Activated CD8-positive, alpha-beta T cell treated with anti-CD3 and anti-CD28 coated beads for 36 hours (primary cell): ENCODE measurements around the gene H19. TPM values are rescaled to one million over a fixed set of nuclear protein-coding genes. Genes with fewer than 3 reads are reported as not detected.

Experiments
- ATAC-seq: fragments of 200-7000 bp; cut with Tn5 transposase; one replicate; pipeline ENCODE4 v1.10.0; 2021; ENCODE audit warnings: mild to moderate bottlenecking, moderate library complexity
- CTCF ChIA-PET: fragments of 350-600 bp; sonication (Branson Sonifier 250); formaldehyde crosslinking; loops from one replicate; lab custom pipeline; 2021; ENCODE audit warnings: antibody characterized with exemption; lab: Charles Lee
- POLR2A ChIA-PET: fragments of 350-600 bp; sonication (Branson Sonifier 250); formaldehyde crosslinking; loops from one replicate; lab custom pipeline; 2021; ENCODE audit warnings: antibody characterized with exemption; lab: Charles Lee
- DNase-seq: peaks from one replicate; pipeline ENCODE4 v3.0.0-alpha.2; 2020
- H3K27ac Mint-ChIP-seq: one replicate; pipeline ENCODE4 v1.8.0; 2021; ENCODE audit warnings: mild to moderate bottlenecking, mixed read lengths
- H3K27me3 Mint-ChIP-seq: one replicate; pipeline ENCODE4 v1.8.0; 2021; ENCODE audit warnings: mixed read lengths
- H3K36me3 Mint-ChIP-seq: one replicate; pipeline ENCODE4 v1.8.0; 2021; ENCODE audit warnings: low read depth, mixed read lengths
- H3K4me1 Mint-ChIP-seq: one replicate; pipeline ENCODE4 v1.8.0; 2021; ENCODE audit warnings: low read depth, mixed read lengths
- H3K4me3 Mint-ChIP-seq: one replicate; pipeline ENCODE4 v1.8.0; 2021; ENCODE audit warnings: mild to moderate bottlenecking, moderate library complexity, mixed read lengths
- H3K9me3 Mint-ChIP-seq: one replicate; pipeline ENCODE4 v1.8.0; 2021; ENCODE audit warnings: mixed read lengths
- intact Hi-C: fragments of 100-400 bp; cut with micrococcal nuclease; formaldehyde crosslinking; loops from one replicate; pipeline ENCODE4 v1.10.0; 2022
- total RNA-seq, 2 experiments: library from RNA; stranded (reverse); gene quantifications; one replicate each; pipeline ENCODE4 v1.2.3, GENCODE V29; 2021
- TF ChIP-seq, protein P1 (sequence below): fragments of 200-600 bp; IDR thresholded peaks from one replicate; pipeline ENCODE4 v1.8.0; 2022; ENCODE audit warnings: antibody characterized with exemption, mild to moderate bottlenecking

The H19 gene
- total RNA-seq, 2 experiments from 2014 or later, result not detected

GRCh38 chr11:1968454-1969002 is 29.1 kb downstream of the H19 start:
- Mint-ChIP-seq H3K27ac (no peak overlapping the region), H3K4me1 (no peaks in the 10 kb centered on the region), H3K9me3 (no peaks in the 10 kb centered on the region), H3K27me3 (no peaks in the 10 kb centered on the region), H3K4me3 (no peak overlapping the region), H3K36me3 (no peaks in the 10 kb centered on the region)
- TF ChIP-seq, protein P1, sequence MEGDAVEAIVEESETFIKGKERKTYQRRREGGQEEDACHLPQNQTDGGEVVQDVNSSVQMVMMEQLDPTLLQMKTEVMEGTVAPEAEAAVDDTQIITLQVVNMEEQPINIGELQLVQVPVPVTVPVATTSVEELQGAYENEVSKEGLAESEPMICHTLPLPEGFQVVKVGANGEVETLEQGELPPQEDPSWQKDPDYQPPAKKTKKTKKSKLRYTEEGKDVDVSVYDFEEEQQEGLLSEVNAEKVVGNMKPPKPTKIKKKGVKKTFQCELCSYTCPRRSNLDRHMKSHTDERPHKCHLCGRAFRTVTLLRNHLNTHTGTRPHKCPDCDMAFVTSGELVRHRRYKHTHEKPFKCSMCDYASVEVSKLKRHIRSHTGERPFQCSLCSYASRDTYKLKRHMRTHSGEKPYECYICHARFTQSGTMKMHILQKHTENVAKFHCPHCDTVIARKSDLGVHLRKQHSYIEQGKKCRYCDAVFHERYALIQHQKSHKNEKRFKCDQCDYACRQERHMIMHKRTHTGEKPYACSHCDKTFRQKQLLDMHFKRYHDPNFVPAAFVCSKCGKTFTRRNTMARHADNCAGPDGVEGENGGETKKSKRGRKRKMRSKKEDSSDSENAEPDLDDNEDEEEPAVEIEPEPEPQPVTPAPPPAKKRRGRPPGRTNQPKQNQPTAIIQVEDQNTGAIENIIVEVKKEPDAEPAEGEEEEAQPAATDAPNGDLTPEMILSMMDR, result no peak
- ChIA-PET POLR2A (no interaction called here), CTCF (interaction anchor here (1.0 to 1.4 kb wide), 2 partner anchors 59 to 135 kb away, joined by 3 to 8 read pairs; no protein-coding TSS in a partner anchor)
- intact Hi-C loops, result no loop called here
- DNase-seq, result no peak
- ATAC-seq, result no peak

DNA sequence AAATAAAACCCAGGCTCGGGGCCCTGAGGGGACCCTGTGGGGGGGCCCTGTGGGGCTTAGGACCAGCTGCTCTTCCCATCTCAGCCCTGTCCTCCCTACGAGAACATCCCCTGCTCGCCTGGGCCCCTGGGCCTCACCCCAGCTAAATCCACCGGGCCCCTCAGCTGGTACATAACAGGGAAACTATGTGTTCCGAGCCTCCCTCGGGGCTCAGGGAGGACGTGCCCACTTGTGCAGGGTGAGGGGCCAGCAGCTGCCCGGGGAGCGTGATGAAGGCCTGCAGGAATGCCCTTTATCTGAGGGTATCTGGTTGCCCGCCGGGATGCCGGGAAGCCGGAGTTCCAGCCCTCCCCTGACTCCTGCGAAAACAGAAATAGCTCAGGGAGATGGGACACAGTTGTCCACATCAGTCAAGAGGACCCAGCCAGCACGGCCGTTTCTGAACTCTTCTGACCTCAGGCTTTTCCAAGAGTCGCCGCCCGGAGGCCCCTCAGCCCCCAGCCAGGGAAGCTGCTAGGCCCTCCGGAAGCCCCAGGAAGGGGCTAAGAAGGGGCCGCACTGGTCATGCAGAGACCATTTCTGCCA is 29.9 kb downstream of the H19 start:
- H3K4me3 Mint-ChIP-seq, result no peak overlapping the region
- H3K9me3 Mint-ChIP-seq, result no peaks in the 10 kb centered on the region
- TF ChIP-seq, protein P1, result no peak

GRCh38 chr11:1966531-1966930 is 31.1 kb downstream of the H19 start:
- POLR2A ChIA-PET, result interaction anchor here (1.0 kb wide), 1 partner anchor 11 kb away, joined by 4 read pairs; no protein-coding TSS in a partner anchor
- DNase-seq, result no peak
- intact Hi-C loops, result no loop called here

More for the DNA sequence above, 29.9 kb downstream of the H19 start:
- no peaks in the 10 kb centered on the region for H3K4me1 Mint-ChIP-seq
- H3K27me3 Mint-ChIP-seq, result no peaks in the 10 kb centered on the region
- ChIA-PET CTCF (interaction anchor here (1.0 to 1.6 kb wide), 3 partner anchors 58 to 184 kb away, joined by 3 to 8 read pairs (median 3); no protein-coding TSS in a partner anchor), POLR2A (no interaction called here)
- H3K36me3 Mint-ChIP-seq, result no peaks in the 10 kb centered on the region
- DNase-seq, result no peak
- intact Hi-C loops, result no loop called here
- no peak for ATAC-seq
- no peak overlapping the region for H3K27ac Mint-ChIP-seq

DNA sequence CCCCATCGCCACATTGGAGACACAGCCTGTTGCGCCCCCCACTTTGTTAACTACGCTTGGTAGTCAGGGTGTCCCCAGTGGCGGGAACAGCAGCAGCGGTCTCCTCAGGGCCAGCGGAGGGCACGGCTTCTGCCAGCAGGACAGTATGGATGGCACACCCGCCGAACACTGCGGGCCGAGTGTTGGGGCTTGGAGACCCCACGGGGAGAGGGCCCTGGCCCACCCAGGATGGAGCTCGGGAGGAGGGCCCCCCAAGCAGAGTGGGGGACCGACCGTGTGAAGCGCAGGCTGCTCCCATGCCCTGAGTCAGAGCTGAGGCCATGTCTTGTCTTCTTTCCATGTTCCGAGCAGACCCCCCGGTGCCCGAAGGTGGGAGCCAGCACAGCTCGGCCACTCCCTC is 32.7 kb downstream of the H19 start:
- TF ChIP-seq, protein P1, result no peak
- CTCF ChIA-PET, result no interaction called here
- ATAC-seq, result no peak
- no peaks in the 10 kb centered on the region for H3K27me3 Mint-ChIP-seq
- H3K36me3 Mint-ChIP-seq, result no peaks in the 10 kb centered on the region
- no peak for DNase-seq
- no peaks in the 10 kb centered on the region for H3K4me1 Mint-ChIP-seq
- POLR2A ChIA-PET, result no interaction called here
- H3K9me3 Mint-ChIP-seq, result no peaks in the 10 kb centered on the region
- no peak overlapping the region for H3K4me3 Mint-ChIP-seq
- no peak overlapping the region for H3K27ac Mint-ChIP-seq
- intact Hi-C loops, result no loop called here

More at GRCh38 chr11:1966531-1966930, 31.1 kb downstream of the H19 start:
- H3K27me3 Mint-ChIP-seq, result no peaks in the 10 kb centered on the region
- no peaks in the 10 kb centered on the region for H3K4me1 Mint-ChIP-seq
- no peak overlapping the region for H3K27ac Mint-ChIP-seq
- H3K4me3 Mint-ChIP-seq, result no peak overlapping the region
- H3K9me3 Mint-ChIP-seq, result no peaks in the 10 kb centered on the region
- no peaks in the 10 kb centered on the region for H3K36me3 Mint-ChIP-seq
- CTCF ChIA-PET, result interaction anchor here (0.6 to 1.6 kb wide), 2 partner anchors 185 to 342 kb away, joined by 3 to 4 read pairs; no protein-coding TSS in a partner anchor
- TF ChIP-seq, protein P1, result no peak
- no peak for ATAC-seq

DNA sequence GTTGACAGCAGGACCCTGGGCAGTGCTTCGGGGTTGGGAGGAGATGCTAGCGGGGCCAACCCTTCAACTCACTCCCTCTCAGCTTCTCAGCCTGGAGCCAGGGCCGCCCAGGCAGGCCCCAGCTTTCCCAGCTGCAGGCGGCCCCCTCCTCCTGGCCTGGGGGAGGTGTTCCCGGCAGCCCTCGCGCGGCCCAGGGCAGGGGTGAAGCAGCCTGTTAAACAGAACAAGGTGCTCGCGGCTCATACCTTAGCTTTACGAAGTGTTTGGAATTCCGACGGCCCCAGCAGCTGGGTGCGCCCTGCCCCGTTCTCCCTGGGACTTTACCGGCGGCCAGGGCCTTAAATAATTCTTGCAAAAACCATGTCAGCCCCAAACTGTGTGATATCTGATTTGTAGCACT is 33.3 kb downstream of the H19 start:
- intact Hi-C loops, result no loop called here
- ATAC-seq (no peak), DNase-seq (no peak)
- CTCF ChIA-PET, result no interaction called here
- Mint-ChIP-seq H3K4me1 (no peaks in the 10 kb centered on the region), H3K27ac (no peak overlapping the region), H3K27me3 (no peaks in the 10 kb centered on the region), H3K36me3 (no peaks in the 10 kb centered on the region), H3K4me3 (no peak overlapping the region), H3K9me3 (no peaks in the 10 kb centered on the region)
- POLR2A ChIA-PET, result no interaction called here
- TF ChIP-seq, protein P1, result no peak
